Endothelial cell of hepatic sinusoid (primary cell): Measurements from ENCODE around the gene ZNF536.
"Not testable (repeated sequence)": the region's sequence is repeated elsewhere in the genome, so short reads cannot be mapped to it uniquely, and the experiment has no call there.

Experiments used
- in situ Hi-C: cut with HindIII; loops from 2 replicates; pipeline ENCODE4 v1.10.0; 2017; ENCODE audit warnings: low sequenced_read_pairs

The ZNF536 gene

GRCh38 chr19:30469774-30470173, 97.6 kb downstream of the ZNF536 start:
- in situ Hi-C loops = no loop called here

GRCh38 chr19:30471441-30471840, 99.3 kb downstream of the ZNF536 start:
- in situ Hi-C loops = no loop called here

- in situ Hi-C loops = no loop called here
Measured at GRCh38 chr19:30473334-30473867, 101.2 kb downstream of the ZNF536 start.

- in situ Hi-C loops = no loop called here
Measured at GRCh38 chr19:30476997-30477396, 104.8 kb downstream of the ZNF536 start.

- in situ Hi-C loops = no loop called here
Measured at GRCh38 chr19:30479231-30479630, 107.0 kb downstream of the ZNF536 start.

GRCh38 chr19:30480097-30480496, 107.9 kb downstream of the ZNF536 start:
- in situ Hi-C loops = no loop called here

- in situ Hi-C loops = no loop called here
Measured at GRCh38 chr19:30481063-30481462, 108.9 kb downstream of the ZNF536 start.

GRCh38 chr19:30481823-30482222, 109.6 kb downstream of the ZNF536 start:
- in situ Hi-C loops = no loop called here

GRCh38 chr19:30482956-30483355, 110.8 kb downstream of the ZNF536 start:
- in situ Hi-C loops = no loop called here

- in situ Hi-C loops = not testable (repeated sequence)
Measured at GRCh38 chr19:30486250-30486649, 114.1 kb downstream of the ZNF536 start.

- in situ Hi-C loops = no loop called here
Measured at GRCh38 chr19:30487178-30487577, 115.0 kb downstream of the ZNF536 start.

- in situ Hi-C loops = no loop called here
Measured at GRCh38 chr19:30488191-30488590, 116.0 kb downstream of the ZNF536 start.

GRCh38 chr19:30490760-30491159, 118.6 kb downstream of the ZNF536 start:
- in situ Hi-C loops = no loop called here

- in situ Hi-C loops = no loop called here
Measured at GRCh38 chr19:30492586-30493270, 120.5 kb downstream of the ZNF536 start.

- in situ Hi-C loops = no loop called here
Measured at GRCh38 chr19:30497034-30497433, 124.8 kb downstream of the ZNF536 start.

GRCh38 chr19:30498085-30498484, 125.9 kb downstream of the ZNF536 start:
- in situ Hi-C loops = not testable (repeated sequence)

GRCh38 chr19:30498707-30499106, 126.5 kb downstream of the ZNF536 start:
- in situ Hi-C loops = no loop called here

- in situ Hi-C loops = no loop called here
Measured at GRCh38 chr19:30504272-30504671, 132.1 kb downstream of the ZNF536 start.

GRCh38 chr19:30512176-30513081, 140.2 kb downstream of the ZNF536 start:
- in situ Hi-C loops = no loop called here

GRCh38 chr19:30513082-30513411, 140.9 kb downstream of the ZNF536 start:
- in situ Hi-C loops = no loop called here

- in situ Hi-C loops = no loop called here
Measured at GRCh38 chr19:30516111-30516510, 143.9 kb downstream of the ZNF536 start.

- in situ Hi-C loops = no loop called here
Measured at GRCh38 chr19:30516531-30516930, 144.3 kb downstream of the ZNF536 start.
